ENCODE results near the gene FABP6. TPM values are rescaled to one million over a fixed set of nuclear protein-coding genes. Genes with fewer than 3 reads are reported as not detected.
"Not testable (repeated sequence)": the region's sequence is repeated elsewhere in the genome, so short reads cannot be mapped to it uniquely, and the experiment has no call there.

FABP6 gene, protein sequence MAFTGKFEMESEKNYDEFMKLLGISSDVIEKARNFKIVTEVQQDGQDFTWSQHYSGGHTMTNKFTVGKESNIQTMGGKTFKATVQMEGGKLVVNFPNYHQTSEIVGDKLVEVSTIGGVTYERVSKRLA
- not detected for total RNA-seq
- polyA plus RNA-seq = not detected
- 0 reads per million in 6 experiments for total RNA-seq

GRCh38 chr5:160229190-160229742 is at the start of gene FABP6:
Gene FABP6, plus strand, starts transcription at chr5:160229506. Its CDS starts 52 bp downstream, at chr5:160229558.
- no peaks in the 10 kb centered on the region for H3K27me3 Mint-ChIP-seq
- POLR2A ChIA-PET = no interaction called here
- H3K4me1 Mint-ChIP-seq = peaks cover 0 to 4% (median under 1%) of the 10 kb centered on the region in 4 donors
- no peaks in the 10 kb centered on the region for H3K36me3 Mint-ChIP-seq
- H3K9me3 Mint-ChIP-seq = no peaks in the 10 kb centered on the region
- DNase-seq = no peak
- H3K27ac Mint-ChIP-seq = no peak within 1 kb of the TSS
- no peak for ATAC-seq
- no peak within 1 kb of the TSS for H3K4me3 Mint-ChIP-seq

- Mint-ChIP-seq H3K27me3 (peaks cover 7 to 13% (median 10%) of the 10 kb centered on the region in 5 donors), H3K4me3 (no peak overlapping the region), H3K27ac (peak overlapping the region in 1 of 10 donors; percentile 26), H3K9me3 (peaks cover 0 to 7% (median 5%) of the 10 kb centered on the region in 9 donors), H3K4me1 (peaks cover 0 to 7% (median 1%) of the 10 kb centered on the region in 4 donors), H3K36me3 (peaks cover 0 to 6% (median 0%) of the 10 kb centered on the region in 3 donors)
- no peak for DNase-seq
- no peak for ATAC-seq
- POLR2A ChIA-PET = no interaction called here
Observed at GRCh38 chr5:160180931-160181330, 48.4 kb upstream of the FABP6 start.

GRCh38 chr5:160181965-160182622 is 47.2 kb upstream of the FABP6 start:
- no peak for DNase-seq
- Mint-ChIP-seq H3K36me3 (peaks cover 0 to 15% (median 5%) of the 10 kb centered on the region in 3 donors), H3K9me3 (peaks cover 0 to 18% (median 13%) of the 10 kb centered on the region in 9 donors), H3K27me3 (peaks cover 15 to 22% (median 16%) of the 10 kb centered on the region in 5 donors), H3K4me1 (peaks cover 0 to 7% (median 1%) of the 10 kb centered on the region in 4 donors), H3K27ac (no peak overlapping the region), H3K4me3 (no peak overlapping the region)
- POLR2A ChIA-PET = no interaction called here
- no peak for ATAC-seq

DNA sequence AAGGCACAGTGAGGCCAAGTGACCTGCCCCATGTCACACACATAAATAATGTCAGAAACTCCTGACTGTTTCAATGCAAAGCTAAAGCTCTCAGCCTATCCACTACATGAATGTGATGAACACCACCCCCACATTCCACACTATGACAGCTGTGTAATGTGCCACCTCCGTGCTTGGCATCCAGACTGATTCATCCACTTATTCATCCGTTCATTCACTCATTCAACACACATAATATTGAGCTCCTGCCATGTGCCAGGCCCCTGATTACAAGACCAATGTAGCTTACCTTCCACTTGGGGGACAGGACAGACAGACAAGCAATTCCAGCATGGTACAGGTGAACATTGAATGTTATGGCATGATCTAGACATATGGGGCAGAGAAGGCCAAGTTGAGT is 46.2 kb upstream of the FABP6 start:
- peaks cover 0 to 7% (median 2%) of the 10 kb centered on the region in 4 donors for H3K4me1 Mint-ChIP-seq
- H3K27ac Mint-ChIP-seq = no peak overlapping the region
- H3K27me3 Mint-ChIP-seq = peaks cover 17 to 27% (median 19%) of the 10 kb centered on the region in 5 donors
- POLR2A ChIA-PET = no interaction called here
- peaks cover 0 to 18% (median 14%) of the 10 kb centered on the region in 9 donors for H3K9me3 Mint-ChIP-seq
- no peak for ATAC-seq
- no peak for DNase-seq
- peaks cover 0 to 15% (median 5%) of the 10 kb centered on the region in 3 donors for H3K36me3 Mint-ChIP-seq
- H3K4me3 Mint-ChIP-seq = no peak overlapping the region

DNA sequence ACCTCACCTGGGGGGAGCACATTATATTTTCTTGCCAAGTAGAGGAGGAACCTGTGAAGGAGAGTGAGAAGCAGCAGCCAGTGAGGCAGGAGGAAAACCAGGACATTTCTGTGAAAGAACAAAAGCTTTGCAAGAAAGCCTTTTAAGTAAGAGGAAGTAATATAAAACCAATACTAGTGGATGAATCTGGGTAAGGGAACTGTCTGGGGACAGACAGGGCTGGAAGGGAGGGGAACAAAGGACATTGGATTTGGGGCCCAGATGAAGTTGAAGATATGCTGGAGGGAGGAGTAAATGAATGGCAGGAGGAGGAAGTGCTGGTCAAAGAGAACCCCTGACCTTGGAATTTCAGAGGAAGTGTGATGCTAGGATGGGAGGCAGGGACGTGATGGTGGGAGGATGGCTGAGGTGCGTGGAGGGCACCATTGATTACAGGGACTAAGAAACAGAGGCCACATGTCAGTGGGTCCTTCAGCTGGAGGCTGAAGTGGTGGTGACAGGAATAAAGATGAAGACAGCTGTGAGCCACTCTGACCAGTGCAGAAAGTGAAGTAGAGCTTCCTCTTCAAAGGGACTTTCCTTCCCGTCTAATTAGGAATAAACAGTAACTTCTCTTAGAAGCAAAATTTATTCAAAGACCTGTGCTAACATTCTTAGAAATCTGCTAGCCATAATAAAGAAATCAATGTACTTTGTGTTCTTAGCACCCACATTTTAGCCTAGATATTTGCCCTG is 43.5 kb upstream of the FABP6 start:
- Mint-ChIP-seq H3K4me1 (peaks cover 0 to 10% (median 4%) of the 10 kb centered on the region in 4 donors), H3K4me3 (no peak overlapping the region), H3K9me3 (peaks cover 0 to 18% (median 14%) of the 10 kb centered on the region in 9 donors), H3K27ac (peak overlapping the region in 1 of 10 donors; percentile 58), H3K36me3 (peaks cover 0 to 15% (median 5%) of the 10 kb centered on the region in 3 donors), H3K27me3 (peaks cover 22 to 35% (median 32%) of the 10 kb centered on the region in 5 donors)
- DNase-seq = no peak
- POLR2A ChIA-PET = no interaction called here
- no peak for ATAC-seq

DNA sequence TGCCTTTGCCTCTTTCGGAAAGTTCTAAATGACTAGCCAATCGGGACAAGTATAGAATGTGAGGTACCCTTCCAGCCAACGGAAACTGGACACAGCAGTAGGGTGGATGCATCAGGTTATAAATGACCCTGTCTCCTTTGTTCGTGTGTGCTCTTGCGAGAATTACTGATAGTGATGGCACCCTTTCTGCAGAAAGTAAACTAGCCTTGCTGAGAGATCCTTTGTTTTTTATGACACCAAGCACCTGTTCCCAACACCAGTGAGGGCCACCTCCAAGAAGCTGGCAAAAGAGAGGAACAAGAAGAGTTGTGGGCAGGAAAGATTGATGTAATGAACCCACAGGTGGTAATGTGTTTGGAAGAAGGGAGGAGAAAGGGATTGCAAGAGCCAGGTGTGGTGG is 42.8 kb upstream of the FABP6 start:
- Mint-ChIP-seq H3K9me3 (peaks cover 0 to 18% (median 14%) of the 10 kb centered on the region in 9 donors), H3K4me1 (peaks cover 0 to 10% (median 4%) of the 10 kb centered on the region in 4 donors), H3K36me3 (peaks cover 0 to 15% (median 5%) of the 10 kb centered on the region in 3 donors), H3K4me3 (peak overlapping the region in 1 of 10 donors; percentile 23), H3K27me3 (peaks cover 22 to 36% (median 32%) of the 10 kb centered on the region in 5 donors), H3K27ac (peak overlapping the region in 2 of 10 donors; percentile 36 to 64)
- no peak for DNase-seq
- POLR2A ChIA-PET = no interaction called here
- ATAC-seq = no peak

DNA sequence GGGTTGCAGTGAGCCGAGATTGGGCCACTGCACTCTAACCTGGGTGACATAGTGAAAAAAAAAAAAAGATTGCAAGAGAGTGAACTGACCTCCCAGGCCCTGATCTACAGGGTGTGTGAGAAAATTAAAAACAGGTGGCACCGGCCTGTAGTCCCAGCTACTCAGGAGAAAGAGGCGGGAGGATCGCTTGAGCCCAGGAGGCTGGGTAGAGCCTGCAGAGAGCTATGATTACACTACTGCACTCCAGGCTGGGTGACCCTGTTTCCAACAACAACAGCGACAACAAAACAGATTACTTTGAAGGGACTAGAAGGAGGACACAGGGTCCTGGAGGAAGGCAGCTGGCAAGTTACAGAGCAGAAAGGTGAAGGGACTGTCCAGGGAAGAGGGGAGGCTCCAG is 42.2 kb upstream of the FABP6 start:
- H3K4me3 Mint-ChIP-seq = peak overlapping the region in 3 of 10 donors; percentile 3 to 43 (median 23)

DNA sequence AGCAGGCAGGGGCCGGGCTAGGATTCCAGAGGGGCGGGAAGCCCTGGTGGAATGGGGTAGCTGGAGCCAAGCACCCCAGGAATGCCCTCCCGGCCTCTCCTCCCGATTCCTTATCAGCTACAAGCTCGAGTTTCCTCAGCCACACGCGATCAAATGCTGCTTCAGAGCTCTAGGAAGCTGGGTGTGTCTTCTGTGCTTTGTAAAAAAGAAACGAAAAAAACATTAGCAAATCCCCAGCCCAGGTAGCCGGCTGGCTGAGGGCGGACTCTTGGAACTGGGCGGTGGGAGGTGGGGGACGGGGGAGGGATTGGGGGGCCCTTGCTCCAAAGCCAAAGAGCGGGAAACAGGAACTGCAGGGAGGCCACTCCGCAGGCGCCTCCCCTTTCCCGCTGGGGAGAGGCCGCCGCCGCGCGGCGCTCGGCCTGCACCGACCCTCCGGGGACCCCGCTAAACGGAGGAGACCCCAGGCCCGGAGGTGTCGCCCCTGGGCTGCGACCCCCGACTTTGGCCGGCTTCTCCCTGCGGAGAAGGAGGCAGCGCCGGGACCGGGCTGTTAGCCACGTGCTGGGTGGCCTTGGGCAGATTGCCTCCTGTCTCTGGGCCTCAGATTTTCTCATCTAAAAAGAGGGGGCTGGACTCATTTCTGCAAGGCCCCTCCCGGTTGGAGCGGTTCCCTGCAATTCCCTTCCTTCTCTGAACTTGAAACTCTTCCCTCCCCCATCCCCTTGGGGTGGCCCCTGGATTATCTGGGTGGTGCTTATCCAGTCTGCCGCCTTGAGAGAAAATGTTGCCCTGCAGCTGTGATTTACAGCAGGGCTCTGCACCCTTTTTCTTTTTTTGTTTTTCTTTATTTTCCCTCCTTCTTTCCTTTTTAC is 40.9 kb upstream of the FABP6 start:
- POLR2A ChIA-PET = no interaction called here
- peaks cover 6 to 11% (median 8%) of the 10 kb centered on the region in 4 donors for H3K4me1 Mint-ChIP-seq
- peak overlapping the region; percentile 19 to 77 (median 55) for H3K4me3 Mint-ChIP-seq
- no peak for DNase-seq
- peak overlapping the region in 1 of 10 donors; percentile 50 for H3K27ac Mint-ChIP-seq
- no peak for ATAC-seq
- peaks cover 0 to 18% (median 14%) of the 10 kb centered on the region in 9 donors for H3K9me3 Mint-ChIP-seq
- peaks cover 22 to 36% (median 35%) of the 10 kb centered on the region in 5 donors for H3K27me3 Mint-ChIP-seq
- peaks cover 0 to 15% (median 5%) of the 10 kb centered on the region in 3 donors for H3K36me3 Mint-ChIP-seq

More for the DNA sequence above, 42.2 kb upstream of the FABP6 start:
- Mint-ChIP-seq H3K4me1 (peaks cover 0 to 10% (median 4%) of the 10 kb centered on the region in 4 donors), H3K36me3 (peaks cover 0 to 15% (median 5%) of the 10 kb centered on the region in 3 donors), H3K9me3 (peaks cover 0 to 18% (median 14%) of the 10 kb centered on the region in 9 donors), H3K27ac (no peak overlapping the region), H3K27me3 (peaks cover 22 to 37% (median 32%) of the 10 kb centered on the region in 5 donors)
- ATAC-seq (no peak), DNase-seq (no peak)
- POLR2A ChIA-PET = no interaction called here

GRCh38 chr5:160192424-160192823 is 36.9 kb upstream of the FABP6 start:
- peaks cover 5 to 29% (median 18%) of the 10 kb centered on the region in 5 donors for H3K27me3 Mint-ChIP-seq
- peak overlapping the region in 1 of 10 donors; percentile 86 for H3K27ac Mint-ChIP-seq
- H3K4me3 Mint-ChIP-seq = no peak overlapping the region
- H3K36me3 Mint-ChIP-seq = no peaks in the 10 kb centered on the region
- DNase-seq (no peak), ATAC-seq (no peak)
- POLR2A ChIA-PET = no interaction called here
- H3K4me1 Mint-ChIP-seq = peaks cover 3 to 11% (median 5%) of the 10 kb centered on the region in 4 donors
- H3K9me3 Mint-ChIP-seq = peaks cover 0 to 2% (median 0%) of the 10 kb centered on the region in 9 donors

- peak overlapping the region in 1 of 10 donors; percentile 86 for H3K27ac Mint-ChIP-seq
- H3K4me3 Mint-ChIP-seq = peak overlapping the region in 6 of 10 donors; percentile 5 to 49 (median 18)
- DNase-seq, H3K4me1 Mint-ChIP-seq, POLR2A ChIA-PET, ATAC-seq, H3K9me3 Mint-ChIP-seq, H3K36me3 Mint-ChIP-seq: not testable (repeated sequence)
- H3K27me3 Mint-ChIP-seq = peaks cover 5 to 34% (median 21%) of the 10 kb centered on the region in 5 donors
Observed at GRCh38 chr5:160193076-160193475, 36.2 kb upstream of the FABP6 start.

DNA sequence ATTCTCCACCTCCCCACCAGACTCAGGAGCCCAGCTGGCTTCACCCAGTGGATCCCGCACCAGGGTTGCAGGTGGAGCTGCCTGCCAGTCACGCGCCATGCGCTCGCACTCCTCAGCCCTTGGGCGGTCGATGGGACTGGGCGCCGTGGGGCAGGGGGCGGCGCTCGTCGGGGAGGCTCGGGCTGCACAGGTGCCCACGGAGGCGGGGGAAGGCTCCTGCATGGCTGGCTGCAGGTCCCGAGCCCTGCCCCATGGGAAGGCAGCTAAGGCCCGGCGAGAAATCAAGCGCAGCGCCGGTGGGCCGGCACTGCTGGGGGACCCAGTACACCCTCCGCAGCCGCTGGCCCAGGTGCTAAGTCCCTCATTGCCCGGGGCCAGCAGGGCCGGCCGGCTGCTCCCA is 35.5 kb upstream of the FABP6 start:
- H3K27me3 Mint-ChIP-seq = peaks cover 9 to 34% (median 25%) of the 10 kb centered on the region in 5 donors
- H3K27ac Mint-ChIP-seq, H3K36me3 Mint-ChIP-seq, H3K4me3 Mint-ChIP-seq, ATAC-seq, DNase-seq, H3K9me3 Mint-ChIP-seq, POLR2A ChIA-PET, H3K4me1 Mint-ChIP-seq: not testable (repeated sequence)

Measured in naive thymus-derived CD8-positive, alpha-beta T cell (primary cell).